NCI-H524 (cell line): Measurements from ENCODE around the gene ALPK1.
"Not testable (repeated sequence)": the region's sequence is repeated elsewhere in the genome, so short reads cannot be mapped to it uniquely, and the experiment has no call there.

ENCODE experiments used
- DNase-seq, 2 experiments: peaks; one replicate each; lab custom pipeline; 2025; lab: John Stamatoyannopoulos, UW

The ALPK1 gene

DNA sequence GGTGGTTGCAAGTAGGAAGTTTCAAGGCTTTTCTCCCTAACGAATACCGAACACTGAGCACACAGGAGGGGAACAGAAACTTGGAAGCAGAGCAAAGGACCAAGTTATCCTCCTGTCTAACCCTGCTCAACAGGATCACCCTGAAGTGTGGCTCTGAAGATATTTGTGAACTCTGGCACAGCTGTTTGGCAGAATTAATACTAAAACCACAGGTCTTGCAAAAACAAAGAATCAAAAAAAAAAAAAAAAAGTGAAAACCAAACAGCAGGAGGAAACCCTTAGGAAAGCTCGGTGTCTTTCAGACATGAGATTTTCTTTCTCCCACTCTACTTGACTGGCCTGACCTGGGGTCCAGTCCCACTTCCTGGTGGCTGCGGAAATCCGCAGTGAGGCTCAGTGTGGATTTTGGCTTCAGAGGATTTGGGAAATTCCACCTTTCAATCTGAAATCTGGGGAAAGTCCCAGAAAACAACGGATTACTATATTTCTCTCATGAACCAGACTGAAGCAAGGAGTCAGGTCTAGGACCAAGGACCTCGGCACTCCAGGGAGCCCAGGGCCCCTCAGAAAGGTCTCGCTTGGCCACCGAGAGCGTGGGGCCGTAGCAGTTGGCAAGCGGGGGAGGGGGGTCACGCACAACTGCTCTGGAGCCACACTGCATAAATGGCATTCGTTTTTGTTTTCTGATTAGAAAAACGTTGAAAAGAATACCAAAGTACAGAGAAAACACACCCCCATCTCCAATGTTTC is 12.3 kb upstream of the ALPK1 start:
- peak in 1 of 2 experiments; percentile 10 for DNase-seq

DNA sequence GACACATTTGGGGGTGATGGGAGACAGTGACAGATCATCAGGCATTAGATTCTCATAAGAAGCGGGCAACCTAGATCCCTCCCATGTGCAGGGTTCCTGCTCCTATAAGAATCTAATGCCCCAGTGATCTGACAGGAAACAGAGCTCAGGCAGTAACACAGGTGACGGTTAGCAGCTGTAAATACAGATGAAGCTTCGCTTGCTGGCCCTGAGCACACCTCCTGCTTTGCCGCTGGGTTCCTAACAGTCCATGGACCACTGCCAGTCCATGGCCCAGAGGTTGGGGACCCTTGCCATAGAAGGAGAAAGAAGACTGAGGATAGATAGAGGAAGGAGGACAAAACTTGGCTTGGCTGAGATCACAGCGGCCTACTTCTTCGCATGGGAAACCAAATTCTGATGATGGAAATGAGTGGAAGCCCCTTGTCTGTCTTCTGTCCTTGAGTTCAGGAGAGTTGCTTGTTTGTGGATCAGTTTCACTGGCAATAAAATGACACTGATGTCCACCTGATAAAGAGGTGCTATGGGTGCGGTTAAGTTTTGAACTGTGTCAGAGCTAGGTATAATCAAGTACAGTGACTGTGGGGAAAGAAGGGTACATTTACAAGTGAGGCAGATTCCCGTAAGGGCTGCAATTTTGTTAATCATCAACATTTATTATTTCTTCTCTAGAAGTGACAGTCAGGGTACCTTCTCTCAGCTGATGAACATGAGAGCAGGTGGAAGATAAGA is 9.7 kb upstream of the ALPK1 start:
- no peak for DNase-seq

DNA sequence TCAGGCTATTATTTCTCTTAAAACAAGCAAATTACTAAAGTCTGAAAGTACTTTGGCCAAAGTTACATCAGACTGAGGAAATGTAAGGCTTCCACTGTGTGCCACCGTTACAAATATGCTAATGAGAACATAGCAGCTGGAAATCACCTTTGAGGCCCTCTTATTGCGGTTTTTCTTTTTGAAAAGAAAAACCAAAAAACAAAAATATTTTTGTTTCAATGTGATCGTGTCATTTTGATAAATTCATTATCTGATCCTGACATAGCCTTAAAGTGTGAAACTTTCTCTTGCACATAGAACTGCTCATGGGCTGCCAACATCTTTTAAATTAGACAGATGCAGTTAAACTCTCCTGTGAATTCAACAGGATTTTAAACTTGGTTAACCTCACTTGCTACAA is 8.7 kb upstream of the ALPK1 start:
- DNase-seq = no peak

DNA sequence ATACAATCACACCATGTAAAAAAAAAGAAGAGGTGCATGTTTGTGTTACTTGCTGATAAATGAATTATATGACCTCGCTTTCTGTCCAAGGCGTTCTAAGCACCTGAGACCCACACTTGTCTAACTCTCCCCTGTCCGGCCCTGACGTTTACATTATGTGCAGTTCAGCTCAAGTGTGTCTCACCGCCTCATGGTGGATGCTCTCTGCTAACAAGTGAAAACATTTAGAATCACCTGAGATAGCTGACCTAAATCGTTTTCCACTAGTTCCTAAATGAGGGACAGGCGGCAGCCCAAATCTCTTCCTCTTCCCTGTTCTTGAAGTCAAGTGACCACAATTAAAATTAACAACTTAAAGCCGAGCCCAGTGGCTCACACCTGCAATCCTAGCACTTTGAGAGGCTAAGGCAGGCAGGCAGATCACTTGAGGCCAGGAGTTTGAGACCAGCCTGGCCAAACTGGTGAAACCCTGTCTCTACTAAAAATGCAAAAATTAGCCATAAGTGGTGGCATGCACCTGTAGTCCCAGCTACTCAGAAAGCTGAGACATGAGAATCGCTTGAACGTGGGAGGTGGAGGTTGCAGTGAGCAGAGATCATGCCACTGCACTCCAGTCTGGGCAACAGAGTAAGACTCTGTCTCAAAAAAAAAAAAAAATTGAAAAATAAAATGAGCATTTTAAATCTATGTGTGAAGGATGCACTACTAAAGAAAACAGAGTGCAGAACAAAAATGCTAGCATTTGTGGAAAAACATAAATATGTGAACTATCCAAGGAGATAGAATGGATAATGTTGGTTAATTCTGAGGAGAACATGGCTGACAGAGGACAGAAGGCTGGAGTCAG is 7.5 kb upstream of the ALPK1 start:
- no peak for DNase-seq

DNA sequence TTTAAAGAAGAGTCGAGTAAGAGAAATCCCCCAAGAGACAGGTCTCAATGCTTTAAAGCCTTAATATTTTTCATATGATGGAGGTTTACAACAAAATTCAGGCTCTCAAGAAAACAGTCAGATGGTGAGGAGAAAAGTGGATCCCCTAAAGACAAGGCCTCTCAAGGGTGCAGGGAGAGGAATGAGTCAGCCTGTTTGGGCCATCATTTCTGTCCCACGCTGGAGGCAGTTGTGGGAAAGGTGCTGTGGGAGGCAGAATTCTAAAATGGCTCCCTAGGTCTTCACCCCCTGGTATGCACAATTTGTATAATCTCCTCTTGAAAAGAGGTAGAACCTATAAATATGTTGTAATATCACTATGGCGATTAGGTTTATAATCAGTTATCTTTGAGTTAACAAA is 6.8 kb upstream of the ALPK1 start:
- no peak for DNase-seq

DNA sequence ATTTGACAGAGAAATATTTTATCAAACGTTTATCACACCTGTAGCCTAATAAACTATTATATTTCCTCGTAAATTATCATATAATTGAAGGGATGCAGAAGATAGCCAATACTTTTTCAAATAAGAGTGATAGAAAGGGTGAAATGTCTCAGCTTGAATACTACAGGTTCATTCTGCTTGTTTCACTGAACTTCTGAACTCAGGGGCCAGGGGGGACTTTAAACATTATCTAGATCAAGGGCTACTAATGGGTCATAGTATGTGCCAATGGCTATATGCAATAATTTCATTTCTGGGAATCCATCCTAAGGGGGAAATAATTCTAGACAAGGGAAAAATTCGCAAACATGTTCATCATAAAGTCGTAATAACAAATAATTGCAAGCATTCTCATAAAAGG is 2.6 kb downstream of the ALPK1 start:
- no peak for DNase-seq

DNA sequence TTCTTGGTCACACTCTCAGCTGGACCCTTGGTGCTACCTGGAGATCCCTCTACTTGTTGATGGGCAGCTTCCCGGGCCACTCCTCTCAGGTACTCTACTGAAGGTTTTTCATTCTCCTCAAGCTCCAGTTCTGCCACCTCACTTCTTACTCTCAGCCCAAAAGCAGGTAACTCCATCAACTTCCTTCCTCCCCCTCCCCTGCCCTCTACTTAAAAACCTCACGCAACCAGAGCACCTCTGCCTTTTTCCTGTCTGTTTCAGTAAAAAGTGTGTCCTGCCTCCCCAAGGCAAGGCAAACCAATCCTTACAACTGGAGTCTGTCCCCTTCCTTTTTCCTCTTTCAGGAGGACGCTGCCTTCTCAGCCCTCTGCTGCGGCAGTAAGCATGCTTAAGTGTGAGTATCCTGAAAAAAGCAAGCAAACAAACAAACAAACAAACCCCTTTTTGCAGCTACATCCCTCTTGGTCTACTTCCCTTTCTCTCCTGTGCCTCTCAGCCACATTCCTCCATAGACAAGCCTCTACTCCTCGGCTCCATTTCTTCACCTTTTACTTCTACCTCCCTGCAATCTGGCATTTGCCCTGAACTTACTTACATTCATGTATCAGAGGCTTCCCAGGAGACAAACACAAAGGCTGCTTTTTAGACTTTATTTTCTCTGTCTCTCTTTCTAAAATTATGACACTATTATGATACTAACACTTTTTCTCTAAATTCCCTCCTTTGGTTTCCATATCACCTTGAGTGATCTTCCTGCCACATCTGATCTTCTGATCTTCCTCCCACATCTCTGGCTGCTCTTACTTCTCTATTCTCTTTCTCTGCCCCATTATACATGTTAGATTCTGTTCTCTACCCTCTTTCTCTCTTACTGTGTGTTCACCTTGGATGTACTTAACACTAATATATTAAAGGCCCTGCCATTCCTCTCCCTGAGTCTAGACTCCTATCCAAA is 5.4 kb downstream of the ALPK1 start:
- DNase-seq = no peak

DNA sequence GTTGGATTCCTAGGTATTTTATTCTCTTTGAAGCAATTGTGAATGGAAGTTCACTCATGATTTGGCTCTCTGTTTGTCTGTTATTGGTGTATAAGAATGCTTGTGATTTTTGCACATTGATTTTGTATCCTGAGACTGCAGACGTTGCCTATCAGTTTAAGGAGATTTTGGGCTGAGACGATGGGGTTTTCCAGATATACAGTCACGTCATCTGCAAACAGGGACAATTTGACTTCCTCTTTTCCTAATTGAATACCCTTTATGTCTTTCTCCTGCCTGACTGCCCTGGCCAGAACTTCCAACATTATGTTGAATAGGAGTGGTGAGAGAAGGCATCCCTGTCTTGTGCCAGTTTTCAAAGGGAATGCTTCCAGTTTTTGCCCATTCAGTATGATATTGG is 8.3 kb downstream of the ALPK1 start:
- DNase-seq = not testable (repeated sequence)

DNA sequence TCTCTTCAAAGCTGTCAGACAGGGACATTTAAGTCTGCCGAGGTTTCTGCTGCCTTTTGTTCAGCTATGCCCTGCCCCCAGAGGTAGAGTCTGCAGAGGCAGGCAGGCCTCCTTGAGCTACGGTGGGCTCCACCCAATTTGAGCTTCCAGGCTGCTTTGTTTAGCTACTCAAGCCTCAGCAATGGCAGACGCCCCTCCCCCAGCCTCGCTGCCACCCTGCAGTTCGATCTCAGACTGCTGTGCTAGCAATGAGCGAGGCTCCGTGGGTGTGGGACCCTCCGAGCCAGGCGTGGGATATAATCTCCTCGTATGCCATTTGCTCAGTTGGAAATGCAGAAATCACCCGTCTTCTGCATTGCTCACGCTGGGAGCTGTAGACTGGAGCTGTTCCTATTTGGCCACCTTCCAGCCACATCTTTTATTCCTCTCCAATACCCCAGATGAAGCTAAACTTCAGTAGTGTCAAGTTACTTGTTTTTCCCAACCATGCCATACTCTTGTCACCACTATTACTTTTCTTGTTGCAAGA is 12.2 kb downstream of the ALPK1 start:
- DNase-seq = not testable (repeated sequence)

DNA sequence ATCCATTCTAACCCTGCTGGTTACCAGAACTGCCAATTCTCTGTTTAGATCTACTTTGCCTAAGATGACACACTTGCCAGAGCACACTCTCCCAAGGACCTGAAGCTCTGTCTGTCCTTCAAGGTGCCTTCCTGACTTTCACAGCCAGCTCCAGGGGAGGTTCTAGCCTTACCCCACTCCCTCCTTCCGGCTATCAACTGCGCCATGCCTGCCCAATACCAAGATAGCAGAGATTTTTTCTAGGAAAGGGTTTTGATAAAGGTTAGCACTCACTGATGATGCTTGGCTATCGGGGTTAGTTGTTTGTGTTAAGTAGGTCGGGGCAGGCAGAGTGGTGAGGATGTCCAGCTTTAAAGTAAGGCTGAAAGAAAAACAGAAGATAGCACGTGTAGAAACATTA is 14.3 kb downstream of the ALPK1 start:
- no peak for DNase-seq

DNA sequence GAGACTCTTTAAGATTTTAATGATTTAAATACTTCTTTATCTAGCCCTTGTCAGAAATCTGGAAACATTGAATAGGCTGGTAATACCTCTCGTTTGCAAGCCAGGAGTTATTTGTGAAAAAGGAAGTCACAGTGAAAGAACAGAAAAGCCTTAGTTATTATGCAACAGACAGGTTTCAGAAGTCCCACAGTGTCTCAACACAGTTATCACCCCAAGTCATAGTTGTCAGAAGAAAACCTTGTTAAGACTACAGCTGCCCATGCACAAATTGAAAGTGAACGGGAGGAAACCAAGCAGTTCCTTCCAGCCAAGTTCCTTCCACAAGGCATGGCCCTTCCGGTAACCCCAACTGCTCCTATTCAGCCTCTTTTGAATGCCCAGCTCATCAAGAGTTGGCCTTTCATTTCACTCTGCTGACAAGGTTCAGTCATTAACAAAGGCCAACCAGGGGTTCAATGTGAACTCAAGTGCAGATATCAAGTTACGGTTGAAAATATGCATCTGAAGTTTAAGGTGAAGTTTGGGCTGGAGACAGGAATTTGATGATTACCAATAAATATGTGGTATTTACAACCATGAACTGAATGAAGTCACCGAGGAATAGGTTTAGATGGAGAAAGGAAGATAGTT is 15.6 kb downstream of the ALPK1 start:
- DNase-seq = no peak

DNA sequence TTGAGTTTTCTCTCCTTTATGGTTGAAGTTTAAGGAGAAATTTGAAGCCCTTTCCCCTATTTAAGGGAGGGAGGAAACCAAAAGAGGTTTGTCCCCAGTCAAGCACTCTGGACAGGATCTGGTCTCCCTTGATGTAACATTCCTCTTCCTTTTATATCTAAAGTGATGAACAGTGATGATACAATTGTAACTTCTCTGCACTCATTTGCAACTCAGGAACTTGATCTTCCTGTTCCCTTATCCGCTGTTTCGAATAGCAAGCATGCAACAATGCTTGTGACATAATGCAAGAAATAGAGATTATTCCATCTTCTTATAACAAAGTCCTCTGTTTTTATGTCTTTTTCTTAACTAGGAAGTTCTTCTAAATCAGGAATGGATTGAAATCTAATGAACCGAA is 18.3 kb downstream of the ALPK1 start:
- DNase-seq = no peak

DNA sequence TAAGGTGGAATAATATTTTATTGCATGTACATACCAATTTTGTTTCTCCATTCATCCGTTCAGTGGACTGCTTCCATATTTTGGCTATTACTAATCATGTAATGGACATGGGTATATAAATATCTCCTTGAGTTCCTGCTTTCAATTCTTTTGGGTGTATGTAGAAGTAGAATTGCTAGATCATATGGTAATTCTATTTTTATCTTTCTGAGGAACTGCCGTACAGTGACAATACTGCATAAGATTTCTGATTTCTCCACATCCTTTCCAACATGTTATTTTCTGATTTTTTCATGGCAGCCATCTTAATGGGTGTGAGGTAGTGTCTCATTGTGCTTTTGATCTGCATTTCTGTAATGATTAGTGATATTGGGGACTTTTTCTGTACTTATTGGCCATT is 19.2 kb downstream of the ALPK1 start:
- no peak for DNase-seq

DNA sequence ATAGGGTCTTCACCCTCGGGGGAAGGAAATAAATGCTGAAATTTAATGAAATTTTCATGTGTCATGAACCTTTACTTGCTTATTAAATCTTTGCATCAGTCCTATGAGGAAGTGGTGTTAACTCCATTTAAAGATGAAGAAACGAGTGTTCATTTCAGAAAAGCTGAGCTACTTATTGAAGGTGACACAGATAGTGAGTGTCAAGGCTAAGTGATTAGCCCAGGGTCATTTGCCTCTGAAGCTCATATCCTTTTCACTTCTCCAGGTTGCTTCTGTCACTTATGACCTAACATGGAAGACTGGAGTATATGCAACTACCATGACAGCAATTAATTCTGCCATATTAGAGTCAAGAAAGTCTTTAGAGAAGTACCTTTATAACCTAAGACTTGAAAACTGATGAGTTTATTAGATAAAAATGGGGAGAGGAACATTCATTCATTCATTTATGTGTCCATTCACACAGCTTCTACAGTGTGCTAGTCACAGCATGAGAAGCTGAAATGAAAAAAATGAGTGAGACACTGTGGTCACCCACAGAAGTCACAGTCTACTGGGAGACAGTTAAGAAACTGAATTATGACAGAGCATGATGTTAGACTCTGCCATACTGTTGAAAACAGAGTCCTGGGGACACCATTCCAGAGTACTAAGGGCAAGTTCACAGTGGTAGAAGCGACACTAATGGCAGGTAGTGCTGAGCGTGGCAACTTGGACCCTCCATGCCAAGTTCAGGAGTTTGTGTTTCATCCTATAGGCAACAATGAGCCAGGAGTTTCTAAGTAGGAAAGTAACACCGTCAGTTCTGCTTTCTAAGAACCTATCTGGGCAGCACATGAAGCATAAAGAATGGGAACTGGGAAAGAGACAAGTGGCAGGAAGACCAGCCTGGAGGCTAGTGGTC is 21.3 kb downstream of the ALPK1 start:
- DNase-seq = no peak

DNA sequence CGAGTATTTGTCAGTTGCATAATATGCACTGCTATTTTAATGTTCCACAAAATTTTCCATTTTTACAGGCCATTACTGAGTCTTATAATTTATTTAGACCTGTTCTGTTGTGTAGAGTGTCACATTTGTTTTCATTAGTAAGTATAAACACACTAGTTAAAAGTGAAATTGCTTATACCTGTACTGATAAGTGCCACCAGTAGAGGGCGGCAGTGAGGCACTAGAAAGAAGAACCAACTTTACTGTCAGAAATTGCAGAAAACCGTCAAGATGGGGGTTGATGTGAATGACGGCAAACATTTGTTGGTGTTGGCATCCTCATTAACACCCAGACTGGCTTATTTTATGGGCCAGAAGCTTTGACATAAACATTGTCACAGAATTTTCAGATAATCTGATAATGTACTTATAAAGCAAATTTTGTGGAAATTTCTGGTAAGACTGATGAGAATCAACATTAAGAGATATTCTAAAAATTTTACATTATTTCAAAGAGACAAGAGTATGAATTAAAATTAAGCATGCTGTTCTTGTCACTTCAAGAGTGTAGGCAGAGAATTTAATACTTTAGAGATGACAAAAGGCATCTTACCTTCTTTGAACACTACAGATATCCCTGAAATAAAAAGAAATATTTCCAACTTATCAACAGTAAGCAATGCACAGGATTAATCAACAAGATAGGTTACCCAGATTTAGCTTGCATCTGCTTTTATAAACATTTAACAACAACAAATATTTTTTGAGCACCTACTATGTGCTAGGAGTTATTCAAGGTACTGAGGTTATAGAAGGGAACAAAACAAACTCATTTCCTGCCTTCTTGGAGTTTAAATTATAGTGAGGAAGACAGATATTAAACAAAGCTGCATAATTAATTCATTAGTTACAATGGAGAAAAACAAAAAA is 24.9 kb downstream of the ALPK1 start:
- peak in 1 of 2 experiments; percentile 36 for DNase-seq

DNA sequence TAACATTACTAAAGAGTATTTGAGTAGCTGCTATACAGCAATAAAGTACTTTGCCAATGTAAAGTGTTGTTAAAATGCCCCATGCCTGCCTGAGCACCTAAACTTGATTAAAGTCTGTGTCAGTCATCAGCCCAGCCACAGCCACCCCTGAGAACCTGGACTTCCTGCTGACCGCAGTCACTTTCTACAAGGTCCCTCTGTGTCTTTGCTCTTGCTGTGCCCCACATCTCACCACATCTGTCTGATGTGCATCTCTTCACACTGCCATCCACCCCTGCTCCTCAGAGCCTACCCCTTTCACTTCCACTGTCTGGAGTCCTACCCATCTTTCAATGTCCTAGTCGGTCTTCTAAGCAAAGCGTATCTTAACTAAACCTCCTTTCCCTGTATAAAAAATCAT is 25.7 kb downstream of the ALPK1 start:
- no peak for DNase-seq

DNA sequence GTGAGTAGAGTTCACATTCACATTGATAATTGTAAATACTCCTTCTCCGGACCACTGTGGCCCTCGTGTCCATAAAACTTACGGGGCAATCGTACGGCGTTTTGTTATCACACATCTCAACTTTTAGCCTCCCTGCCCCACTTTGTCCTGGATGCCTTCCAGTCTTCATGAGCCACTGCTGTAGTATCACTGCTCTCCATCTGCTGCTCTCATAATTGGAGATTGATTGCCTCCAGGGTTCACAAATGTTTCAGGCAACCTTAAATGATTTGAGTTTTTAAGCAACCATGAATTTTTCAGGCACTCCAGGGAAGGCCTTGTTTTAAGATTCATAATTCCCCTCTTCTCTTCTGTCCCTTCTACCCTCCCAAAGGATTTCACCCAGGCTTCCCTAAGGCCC is 28.4 kb downstream of the ALPK1 start:
- DNase-seq = no peak

DNA sequence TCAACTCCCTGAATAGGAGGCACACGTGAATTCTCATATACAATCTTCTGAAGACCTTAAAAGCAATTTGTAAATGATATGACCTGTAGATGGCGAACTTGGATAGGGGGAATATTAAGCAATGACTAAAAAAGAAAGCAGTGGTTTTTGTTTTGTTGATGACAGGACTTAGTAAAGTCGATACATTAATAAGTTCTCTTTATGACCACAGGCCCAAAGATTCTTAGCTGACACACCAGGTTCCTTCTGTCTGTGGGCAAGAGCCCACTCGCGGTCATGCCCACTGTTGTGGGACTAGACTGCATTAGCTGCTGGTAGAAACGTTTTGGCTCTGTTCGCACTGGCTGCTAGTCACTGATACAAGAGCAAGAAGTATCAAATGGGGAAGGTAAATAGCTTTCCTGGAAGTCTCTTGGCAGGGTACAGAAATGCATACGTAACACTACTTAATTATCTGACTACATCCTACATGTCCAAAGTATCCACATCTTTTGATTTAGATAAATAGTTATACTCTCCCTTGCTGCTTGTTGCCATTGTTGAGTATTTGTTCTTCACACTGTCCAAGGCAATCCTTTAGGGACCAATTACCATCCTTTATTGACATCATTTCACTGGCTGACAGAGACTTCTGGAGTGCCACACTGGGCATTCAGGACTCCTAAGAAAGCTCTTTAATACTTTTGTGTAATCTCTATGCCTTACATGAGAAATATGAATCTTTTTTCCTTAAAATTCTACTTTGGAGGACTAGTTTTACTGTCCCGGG is 31.0 kb downstream of the ALPK1 start:
- DNase-seq = peak; percentile 23 to 58
